ENCODE measurements around the gene ISLR. TPM values are rescaled to one million over a fixed set of nuclear protein-coding genes. Genes with fewer than 3 reads are reported as not detected.

ISLR gene
- total RNA-seq, 2 donors from 2014 or later = not detected

DNA sequence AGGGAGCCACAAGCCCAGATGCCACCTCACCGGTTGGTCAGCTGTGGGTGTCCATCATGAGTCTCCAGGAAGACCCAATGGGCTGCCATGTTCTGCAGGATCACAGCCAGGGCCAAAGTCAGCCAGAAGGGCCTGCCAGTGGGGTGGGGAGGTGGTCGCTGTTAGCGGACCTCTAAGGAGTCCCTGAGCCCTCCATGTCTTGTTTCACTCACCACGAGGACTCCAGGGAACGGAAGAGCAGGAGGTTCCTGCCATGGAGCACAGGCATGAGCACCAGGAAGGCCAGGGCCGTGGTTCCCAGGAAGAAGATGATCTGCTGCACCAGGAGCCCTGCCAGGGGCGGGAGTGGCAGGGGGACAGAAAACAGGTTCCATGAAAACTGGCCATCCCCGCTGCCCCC lies 8.6 kb downstream of the ISLR start:
- no peak overlapping the region for H3K4me3 Mint-ChIP-seq
- H3K9me3 ChIP-seq (ENCODE audit: control insufficient read depth, low read length, poor library complexity, severe bottlenecking) = no peaks in the 10 kb centered on the region
- no peak for DNase-seq
- peaks cover 4% of the 10 kb centered on the region for H3K4me1 Mint-ChIP-seq
- no peak overlapping the region for H3K27ac Mint-ChIP-seq
- no peak for ATAC-seq
- H3K27me3 Mint-ChIP-seq = peaks cover 48% of the 10 kb centered on the region
- H3K36me3 Mint-ChIP-seq (ENCODE audit: low read depth) = no peaks in the 10 kb centered on the region

DNA sequence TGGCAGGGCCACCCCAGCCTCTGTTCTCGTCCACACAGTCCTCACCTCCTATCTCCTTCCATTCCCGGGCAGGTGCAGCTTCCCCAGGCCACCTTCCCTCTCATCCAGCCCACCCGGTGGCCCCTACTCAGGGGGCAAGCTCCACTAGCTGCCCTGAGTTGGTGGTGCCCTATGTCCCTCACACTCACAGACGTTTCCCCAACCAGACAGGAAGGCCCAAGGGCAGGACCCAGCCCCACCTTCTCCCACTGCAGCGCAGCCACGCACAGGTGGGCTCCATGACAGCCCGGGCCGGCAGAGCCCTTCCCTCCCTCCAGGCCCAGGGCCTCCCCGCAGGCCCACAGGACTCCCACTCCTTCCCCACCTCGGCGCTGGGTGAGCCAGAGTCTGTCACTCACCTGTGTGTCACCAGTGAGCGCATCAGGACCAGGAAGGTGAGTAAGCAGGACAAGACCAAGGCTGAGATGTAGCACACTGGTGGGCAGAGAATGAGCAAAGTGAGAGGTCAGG lies 11.1 kb downstream of the ISLR start:
- no peaks in the 10 kb centered on the region for H3K4me1 Mint-ChIP-seq
- no peaks in the 10 kb centered on the region for H3K36me3 Mint-ChIP-seq (ENCODE audit: low read depth)
- no peak for DNase-seq
- no peak for ATAC-seq
- H3K4me3 Mint-ChIP-seq = no peak overlapping the region
- H3K27ac Mint-ChIP-seq = no peak overlapping the region
- H3K9me3 ChIP-seq (ENCODE audit: control insufficient read depth, low read length, poor library complexity, severe bottlenecking) = no peaks in the 10 kb centered on the region
- H3K27me3 Mint-ChIP-seq = peaks cover 28% of the 10 kb centered on the region

DNA sequence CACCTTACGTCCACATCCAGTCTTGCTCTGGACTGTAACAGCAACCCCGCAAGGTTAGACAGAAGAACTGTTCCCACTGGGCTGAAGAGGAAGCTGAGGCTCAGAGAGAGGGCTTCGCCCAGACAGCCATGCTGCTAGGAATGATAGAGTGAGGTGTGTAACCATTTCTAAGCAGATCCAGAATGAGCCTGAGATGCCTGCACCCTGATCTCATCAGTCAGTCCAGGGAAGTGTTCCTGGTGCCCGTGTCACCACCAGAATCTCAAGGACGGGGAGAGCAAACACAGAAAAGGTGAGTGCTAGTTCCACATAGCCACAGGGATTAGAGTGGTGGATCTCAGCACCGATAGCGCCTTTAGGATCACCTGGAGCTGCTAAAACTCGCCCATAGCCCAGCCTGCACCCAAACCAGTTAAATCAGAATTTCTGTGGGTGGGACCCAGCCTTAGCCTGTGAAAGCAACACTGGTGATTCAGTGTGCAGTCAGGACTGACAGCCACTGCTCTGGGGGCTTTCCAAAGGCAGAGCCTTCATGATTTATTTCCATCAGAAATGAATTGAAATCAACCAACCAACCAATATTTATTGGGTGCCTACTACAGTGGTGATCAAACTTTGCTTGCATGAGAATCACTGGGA lies 12.3 kb downstream of the ISLR start:
- Mint-ChIP-seq H3K4me3 (no peak overlapping the region), H3K27ac (no peak overlapping the region), H3K4me1 (no peaks in the 10 kb centered on the region), H3K36me3 (ENCODE audit: low read depth) (no peaks in the 10 kb centered on the region), H3K27me3 (peaks cover 16% of the 10 kb centered on the region)
- no peaks in the 10 kb centered on the region for H3K9me3 ChIP-seq (ENCODE audit: control insufficient read depth, low read length, poor library complexity, severe bottlenecking)
- ATAC-seq = no peak
- no peak for DNase-seq

DNA sequence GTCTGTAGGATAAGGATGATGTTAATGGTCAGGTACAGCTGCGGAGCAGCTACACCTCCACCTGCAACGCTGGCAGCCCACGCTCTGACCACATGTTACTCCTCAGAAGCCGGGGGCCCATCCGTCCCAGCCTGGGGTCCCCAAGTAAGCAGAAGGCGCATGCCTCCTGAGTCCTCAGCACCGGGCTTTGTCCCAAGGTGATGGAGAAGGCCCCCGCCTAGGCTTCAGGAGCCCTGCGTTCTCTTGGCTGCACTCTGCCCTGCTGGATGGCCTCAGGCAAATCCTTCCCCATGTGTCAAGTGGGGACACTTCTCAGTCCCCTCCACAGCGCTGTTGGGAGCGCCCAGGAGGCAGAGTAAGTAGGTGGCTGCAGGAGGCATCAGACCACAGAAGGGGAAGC lies 14.7 kb downstream of the ISLR start:
- H3K27ac Mint-ChIP-seq = no peak overlapping the region
- ATAC-seq = no peak

DNA sequence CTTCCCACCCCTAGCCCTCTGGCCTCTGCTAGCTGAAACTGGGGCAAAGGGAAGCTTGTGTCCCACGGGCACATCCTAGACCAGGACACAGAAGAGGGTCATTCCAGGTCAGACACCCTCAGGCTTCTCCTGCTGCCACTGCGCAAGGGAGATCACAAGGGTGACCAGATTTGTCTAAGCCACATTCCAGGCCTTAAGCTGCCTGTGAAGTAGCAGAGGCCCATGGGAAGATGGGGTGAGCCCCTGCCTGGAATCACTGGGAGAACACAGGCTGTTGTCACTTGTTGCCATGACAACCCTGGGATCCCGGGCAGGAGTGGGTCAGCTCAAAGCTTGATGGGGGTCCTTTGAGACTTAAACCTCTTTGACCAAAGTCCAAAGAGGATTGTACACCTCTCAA lies 18.3 kb downstream of the ISLR start:
- no peak overlapping the region for H3K27ac Mint-ChIP-seq
- H3K36me3 Mint-ChIP-seq (ENCODE audit: low read depth) = no peaks in the 10 kb centered on the region
- H3K4me3 Mint-ChIP-seq = no peak overlapping the region
- ATAC-seq = no peak
- peaks cover 4% of the 10 kb centered on the region for H3K4me1 Mint-ChIP-seq
- H3K9me3 ChIP-seq (ENCODE audit: control insufficient read depth, low read length, poor library complexity, severe bottlenecking) = no peaks in the 10 kb centered on the region
- H3K27me3 Mint-ChIP-seq = peaks cover 28% of the 10 kb centered on the region
- no peak for DNase-seq

More for the DNA sequence above, 14.7 kb downstream of the ISLR start:
- no peak for DNase-seq
- Mint-ChIP-seq H3K4me1 (peaks cover 3% of the 10 kb centered on the region), H3K4me3 (no peak overlapping the region), H3K36me3 (ENCODE audit: low read depth) (no peaks in the 10 kb centered on the region), H3K27me3 (peaks cover 18% of the 10 kb centered on the region)
- no peaks in the 10 kb centered on the region for H3K9me3 ChIP-seq (ENCODE audit: control insufficient read depth, low read length, poor library complexity, severe bottlenecking)

DNA sequence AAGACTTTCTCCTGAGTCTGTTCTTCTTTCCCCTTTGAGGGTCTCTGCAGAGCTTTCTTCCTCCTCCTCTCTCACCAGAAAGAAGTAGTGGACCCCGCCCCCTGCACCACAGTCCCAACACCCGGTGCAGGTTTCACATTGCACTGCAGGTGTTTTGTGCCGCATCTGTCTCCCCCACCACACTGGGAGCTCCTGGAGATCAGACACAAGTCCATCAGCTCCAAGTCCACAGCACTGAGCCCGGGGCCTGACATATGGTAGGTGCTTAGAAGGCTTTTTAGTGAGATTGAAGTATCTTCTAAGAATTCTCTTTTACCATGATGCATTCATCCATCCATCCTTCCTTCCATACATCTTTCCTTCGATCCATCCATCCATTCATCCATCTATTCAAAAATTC lies 19.2 kb downstream of the ISLR start:
- Mint-ChIP-seq H3K27ac (no peak overlapping the region), H3K27me3 (peaks cover 32% of the 10 kb centered on the region), H3K36me3 (ENCODE audit: low read depth) (no peaks in the 10 kb centered on the region), H3K4me1 (peaks cover 4% of the 10 kb centered on the region), H3K4me3 (no peak overlapping the region)
- no peak for DNase-seq
- no peak for ATAC-seq
- no peaks in the 10 kb centered on the region for H3K9me3 ChIP-seq (ENCODE audit: control insufficient read depth, low read length, poor library complexity, severe bottlenecking)

DNA sequence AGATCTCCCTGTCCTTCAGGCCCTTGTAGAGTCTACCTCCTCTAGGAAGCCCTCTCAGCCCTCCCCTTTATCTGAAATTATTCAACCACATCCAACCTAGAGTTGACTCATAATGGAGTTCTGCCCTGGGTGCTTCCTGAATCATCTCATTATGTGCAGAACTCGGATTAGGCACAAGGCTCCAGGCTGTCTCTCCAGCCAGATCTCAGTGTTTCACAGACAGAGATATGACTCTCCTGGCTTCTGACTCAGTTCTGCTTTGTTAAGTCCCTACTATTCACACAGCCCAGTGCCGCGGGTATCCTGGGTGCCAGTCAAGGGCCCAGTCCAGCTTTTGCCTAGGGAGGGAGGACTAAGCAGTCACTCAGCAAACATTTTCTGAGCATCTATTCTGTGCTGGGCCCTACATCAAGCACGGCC lies 19.8 kb downstream of the ISLR start:
- H3K9me3 ChIP-seq (ENCODE audit: control insufficient read depth, low read length, poor library complexity, severe bottlenecking) = no peaks in the 10 kb centered on the region
- H3K4me1 Mint-ChIP-seq = peaks cover 4% of the 10 kb centered on the region
- no peak for DNase-seq
- H3K4me3 Mint-ChIP-seq = no peak overlapping the region
- no peak overlapping the region for H3K27ac Mint-ChIP-seq
- H3K36me3 Mint-ChIP-seq (ENCODE audit: low read depth) = no peaks in the 10 kb centered on the region
- peaks cover 33% of the 10 kb centered on the region for H3K27me3 Mint-ChIP-seq
- no peak for ATAC-seq

DNA sequence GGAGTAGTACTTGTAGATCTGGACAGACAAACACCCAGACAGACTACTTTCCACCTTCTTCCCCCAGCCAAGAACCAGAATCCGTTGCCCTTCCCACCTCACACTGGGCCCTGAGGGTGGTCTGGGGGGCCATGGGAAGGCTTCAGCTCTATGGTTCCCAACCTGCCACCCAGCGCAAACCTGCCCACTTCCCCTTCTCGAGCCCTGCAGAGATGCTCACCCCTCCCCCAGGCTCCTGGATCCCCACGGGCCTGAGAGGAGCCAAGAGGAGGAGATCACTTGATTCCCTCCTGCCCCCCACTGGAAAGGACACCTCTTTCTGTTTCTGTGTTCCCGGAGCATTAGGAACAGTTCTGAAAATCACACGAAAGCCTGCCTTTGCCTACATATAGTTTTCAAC lies 20.4 kb downstream of the ISLR start:
- no peaks in the 10 kb centered on the region for H3K9me3 ChIP-seq (ENCODE audit: control insufficient read depth, low read length, poor library complexity, severe bottlenecking)

DNA sequence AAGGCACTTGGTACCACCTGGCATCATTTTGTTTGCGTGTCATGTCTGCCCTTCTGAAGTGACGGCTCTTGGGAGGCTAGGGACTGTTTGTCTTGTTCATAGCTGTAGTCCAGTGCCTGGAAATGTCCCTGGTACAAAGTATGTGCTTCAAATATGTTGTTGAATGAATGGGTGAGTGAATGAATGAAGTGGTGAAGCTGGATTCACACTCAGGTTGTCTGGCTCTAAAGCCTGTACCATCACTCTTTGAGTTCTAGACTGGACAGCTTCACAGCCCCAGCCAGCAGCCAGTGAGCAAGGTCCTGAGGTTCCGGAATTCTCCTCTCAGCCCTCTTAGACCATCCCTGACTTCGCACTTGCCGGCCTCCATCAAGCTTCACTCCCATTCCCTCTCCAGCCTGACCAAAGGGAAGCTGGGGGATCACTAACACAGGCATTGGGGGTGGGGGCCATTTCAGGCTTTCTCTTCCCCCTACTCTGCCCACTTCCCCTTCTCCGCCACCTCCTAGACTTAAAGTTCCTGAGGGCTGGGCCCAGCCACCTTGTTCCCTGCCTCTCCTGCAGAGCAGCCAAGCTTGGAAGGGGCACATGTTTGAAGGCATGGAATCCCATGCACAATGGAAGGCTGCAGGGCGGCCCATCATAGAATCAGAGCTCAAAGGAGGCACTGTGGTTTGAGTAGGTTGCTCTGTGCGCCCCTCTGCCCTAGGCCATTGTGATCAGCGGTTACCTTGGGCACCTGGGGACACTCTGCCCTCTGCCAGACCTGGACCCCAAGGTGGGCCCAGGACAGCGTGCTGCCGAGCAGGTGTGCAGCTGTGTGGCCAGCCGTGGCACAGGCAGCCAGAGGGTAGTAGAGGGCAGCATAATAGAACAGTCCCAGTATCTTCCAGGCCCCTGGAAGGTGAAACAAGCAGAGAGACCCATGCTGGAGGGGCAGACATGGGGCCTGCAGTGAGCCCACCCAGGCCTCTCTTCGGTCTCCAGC lies 21.4 kb downstream of the ISLR start:
- no peak for ATAC-seq
- H3K36me3 Mint-ChIP-seq (ENCODE audit: low read depth) = peaks cover 2% of the 10 kb centered on the region
- H3K27me3 Mint-ChIP-seq = peaks cover 42% of the 10 kb centered on the region
- no peak overlapping the region for H3K4me3 Mint-ChIP-seq
- no peak overlapping the region for H3K27ac Mint-ChIP-seq
- peaks cover 6% of the 10 kb centered on the region for H3K4me1 Mint-ChIP-seq
- DNase-seq = no peak
- H3K9me3 ChIP-seq (ENCODE audit: control insufficient read depth, low read length, poor library complexity, severe bottlenecking) = no peaks in the 10 kb centered on the region

More for the DNA sequence above, 20.4 kb downstream of the ISLR start:
- Mint-ChIP-seq H3K27ac (no peak overlapping the region), H3K4me3 (no peak overlapping the region), H3K36me3 (ENCODE audit: low read depth) (no peaks in the 10 kb centered on the region), H3K4me1 (peaks cover 4% of the 10 kb centered on the region), H3K27me3 (peaks cover 36% of the 10 kb centered on the region)
- ATAC-seq (no peak), DNase-seq (no peak)

DNA sequence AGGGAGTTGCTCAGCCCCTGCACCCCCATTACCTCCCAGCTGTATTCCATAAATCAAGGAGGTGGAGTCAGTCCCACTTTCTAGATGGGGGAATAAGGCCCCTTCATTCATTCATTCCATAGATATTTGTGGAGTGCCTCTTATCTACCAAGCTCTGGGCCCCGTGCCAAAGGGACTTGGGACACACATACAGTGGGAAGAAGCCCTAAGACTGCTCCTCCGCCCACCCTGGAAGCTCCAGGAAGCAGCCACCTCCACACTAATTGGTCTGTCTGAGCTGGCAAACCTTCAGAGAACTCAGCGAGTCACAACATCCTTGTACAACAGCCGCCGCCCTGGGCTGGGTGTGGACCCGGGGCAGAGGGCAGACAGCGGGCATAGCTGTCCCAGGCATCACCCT lies 22.7 kb downstream of the ISLR start:
- no peaks in the 10 kb centered on the region for H3K9me3 ChIP-seq (ENCODE audit: control insufficient read depth, low read length, poor library complexity, severe bottlenecking)
- H3K4me3 Mint-ChIP-seq = no peak overlapping the region
- no peak for DNase-seq
- no peak for ATAC-seq
- peaks cover 6% of the 10 kb centered on the region for H3K4me1 Mint-ChIP-seq
- H3K36me3 Mint-ChIP-seq (ENCODE audit: low read depth) = peaks cover 2% of the 10 kb centered on the region
- no peak overlapping the region for H3K27ac Mint-ChIP-seq
- peaks cover 51% of the 10 kb centered on the region for H3K27me3 Mint-ChIP-seq

DNA sequence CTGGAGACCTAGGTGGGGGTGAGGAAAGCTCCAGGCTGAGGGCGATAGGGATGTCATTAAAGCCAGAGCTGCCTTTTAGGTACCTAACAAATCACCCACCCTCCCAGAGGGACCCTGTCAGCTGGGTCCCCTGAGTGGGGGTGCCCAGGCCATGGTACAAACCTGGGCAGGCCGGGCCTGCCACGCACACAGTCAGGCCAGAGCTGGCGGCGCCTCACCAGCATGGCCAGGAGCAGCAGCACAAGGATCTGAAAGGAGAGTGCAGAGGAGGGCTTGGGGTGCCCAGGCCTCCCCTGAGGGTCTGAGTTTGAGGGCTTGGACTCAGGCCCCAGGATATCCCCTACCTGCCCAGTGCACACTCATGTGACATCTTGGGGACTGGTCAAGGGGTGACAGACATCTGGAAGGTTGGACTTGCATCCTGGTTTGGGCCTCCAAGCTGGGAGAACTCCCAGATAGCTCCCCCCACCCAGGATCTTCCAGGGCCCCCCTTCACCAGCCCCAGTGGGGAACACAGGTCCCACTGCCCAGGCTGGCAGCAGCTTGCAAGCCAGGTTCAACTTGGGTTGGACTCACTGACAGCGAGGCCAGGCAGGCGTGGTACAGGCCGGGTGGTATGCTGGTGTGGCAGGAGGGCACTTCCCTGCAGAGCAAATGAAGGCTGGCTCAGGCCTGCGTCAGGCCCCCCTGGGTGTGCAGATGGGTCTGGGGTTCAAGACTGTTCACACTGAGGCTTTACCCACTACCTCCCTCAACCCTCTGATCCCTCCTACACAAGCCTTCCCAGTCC lies 23.9 kb downstream of the ISLR start:
- Mint-ChIP-seq H3K4me3 (no peak overlapping the region), H3K27me3 (peaks cover 59% of the 10 kb centered on the region), H3K36me3 (ENCODE audit: low read depth) (peaks cover 5% of the 10 kb centered on the region), H3K27ac (no peak overlapping the region), H3K4me1 (peaks cover 6% of the 10 kb centered on the region)
- H3K9me3 ChIP-seq (ENCODE audit: control insufficient read depth, low read length, poor library complexity, severe bottlenecking) = no peaks in the 10 kb centered on the region
- ATAC-seq (no peak), DNase-seq (no peak)

DNA sequence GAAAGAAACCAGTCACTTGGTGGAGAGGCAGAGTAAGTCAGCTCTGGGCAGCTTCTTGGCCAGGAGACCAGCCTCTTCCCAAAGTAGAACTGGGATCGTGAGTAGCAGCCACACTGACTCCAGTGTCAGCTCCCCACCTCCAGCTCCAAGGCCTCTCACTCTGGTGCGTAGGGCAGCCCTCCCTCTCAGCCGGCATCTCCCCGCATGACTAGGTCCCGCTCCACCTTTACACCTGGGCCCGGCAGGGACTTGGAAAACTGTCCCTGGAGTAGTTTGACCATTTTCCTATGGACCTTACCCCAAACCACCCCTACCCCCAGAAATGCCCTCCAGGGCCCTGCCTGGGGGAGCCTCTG lies 25.8 kb downstream of the ISLR start:
- H3K9me3 ChIP-seq (ENCODE audit: control insufficient read depth, low read length, poor library complexity, severe bottlenecking) = no peaks in the 10 kb centered on the region
- DNase-seq = no peak
- peaks cover 61% of the 10 kb centered on the region for H3K27me3 Mint-ChIP-seq
- ATAC-seq = no peak
- peaks cover 2% of the 10 kb centered on the region for H3K4me1 Mint-ChIP-seq
- no peak overlapping the region for H3K4me3 Mint-ChIP-seq
- no peak overlapping the region for H3K27ac Mint-ChIP-seq
- H3K36me3 Mint-ChIP-seq (ENCODE audit: low read depth) = peaks cover 5% of the 10 kb centered on the region

DNA sequence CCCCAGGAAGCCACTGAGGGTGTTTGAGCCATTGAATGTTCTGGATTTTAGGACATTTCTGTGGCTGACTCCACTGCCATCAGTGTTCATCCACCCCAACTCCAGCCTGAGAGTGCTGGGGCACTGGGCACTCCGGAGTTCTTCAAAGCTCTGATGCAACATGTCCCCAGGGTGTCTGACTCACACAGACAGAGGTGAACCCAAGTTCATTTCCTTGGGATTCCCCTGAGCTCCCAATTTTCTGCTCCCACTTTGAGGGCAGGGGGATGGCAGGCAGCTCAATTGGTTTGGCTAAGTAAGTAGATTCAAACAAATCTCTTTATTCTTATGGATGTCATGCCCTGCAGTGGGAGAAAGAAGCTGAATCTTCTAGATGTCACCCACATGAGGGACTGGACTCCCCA lies 26.9 kb downstream of the ISLR start:
- Mint-ChIP-seq H3K27me3 (peaks cover 72% of the 10 kb centered on the region), H3K27ac (no peak overlapping the region), H3K36me3 (ENCODE audit: low read depth) (peaks cover 10% of the 10 kb centered on the region), H3K4me1 (peaks cover 4% of the 10 kb centered on the region), H3K4me3 (no peak overlapping the region)
- ATAC-seq = no peak
- no peak for DNase-seq
- no peaks in the 10 kb centered on the region for H3K9me3 ChIP-seq (ENCODE audit: control insufficient read depth, low read length, poor library complexity, severe bottlenecking)
